A673 (cell line): ENCODE measurements around the gene AGPAT2. TPM values are rescaled to one million over a fixed set of nuclear protein-coding genes. Genes with fewer than 3 reads are reported as not detected.

ENCODE experiments used
- BruUV-seq: library from RNA; stranded (reverse); fragments of 400-500 nt; replicated peaks from 2 replicates; lab custom pipeline; 2021; lab: Mats Ljungman, UMichigan
- CTCF ChIA-PET: fragments of 300-600 bp; sonication (Branson Sonifier 250); formaldehyde crosslinking; loops from one replicate; lab custom pipeline; 2022; ENCODE audit warnings: antibody characterized with exemption; lab: Charles Lee
- POLR2A ChIA-PET: fragments of 300-600 bp; sonication (Branson Sonifier 250); formaldehyde crosslinking; loops from one replicate; lab custom pipeline; 2022; ENCODE audit warnings: antibody characterized with exemption; ENCODE audit not compliant: low non-redundant PET; lab: Charles Lee
- DNase-seq: peaks from one replicate; pipeline ENCODE4 v3.0.0-alpha.2; 2015; ENCODE audit warnings: low spot score
- H3K27ac ChIP-seq: fragments of 200-600 bp; sonication (generic); 2 replicates; pipeline ENCODE4 v1.5.1; 2016; ENCODE audit warnings: mixed run types, low read depth, mild to moderate bottlenecking, mixed read lengths, antibody characterized with exemption, low read length; ENCODE audit not compliant: poor library complexity, severe bottlenecking
- H3K27me3 ChIP-seq: fragments of 200-600 bp; sonication (generic); replicated peaks from 2 replicates; pipeline ENCODE4 v1.6.1; 2017; ENCODE audit warnings: mixed run types, low read depth, mild to moderate bottlenecking, mixed read lengths, antibody characterized with exemption, low read length; ENCODE audit not compliant: insufficient read depth, poor library complexity
- H3K36me3 ChIP-seq: fragments of 200-600 bp; sonication (generic); 2 replicates; pipeline ENCODE4 v1.6.1; 2016; ENCODE audit warnings: mixed run types, mild to moderate bottlenecking, mixed read lengths, antibody characterized with exemption, low read length; ENCODE audit not compliant: insufficient read depth, poor library complexity, severe bottlenecking
- H3K4me1 ChIP-seq: fragments of 200-600 bp; sonication (generic); 2 replicates; pipeline ENCODE4 v1.6.1; 2017; ENCODE audit warnings: mixed run types, mild to moderate bottlenecking, mixed read lengths, antibody characterized with exemption, low read length; ENCODE audit not compliant: insufficient read depth, poor library complexity, severe bottlenecking
- H3K4me3 ChIP-seq: fragments of 200-600 bp; sonication (generic); 2 replicates; pipeline ENCODE4 v1.5.1; 2016; ENCODE audit warnings: low read depth, mixed run types, mild to moderate bottlenecking, mixed read lengths, low read length; ENCODE audit not compliant: poor library complexity, severe bottlenecking
- H3K9me3 ChIP-seq: fragments of 200-600 bp; sonication (generic); 2 replicates; pipeline ENCODE4 v1.6.1; 2016; ENCODE audit warnings: mixed run types, low read depth, mild to moderate bottlenecking, mixed read lengths, antibody characterized with exemption, low read length; ENCODE audit not compliant: poor library complexity, severe bottlenecking
- EZH2 ChIP-seq: fragments of 200-600 bp; sonication (generic); IDR thresholded peaks from 2 replicates; pipeline ENCODE4 v1.6.1; 2017; ENCODE audit warnings: borderline replicate concordance, low read depth, mild to moderate bottlenecking, mixed read lengths, antibody characterized with exemption, low read length; ENCODE audit not compliant: poor library complexity, severe bottlenecking
- intact Hi-C: fragments of 100-400 bp; cut with micrococcal nuclease; formaldehyde crosslinking; loops from one replicate; pipeline ENCODE4 v1.10.0; 2022; ENCODE audit not compliant: unreplicated experiment
- total RNA-seq: library from RNA; stranded (reverse); gene quantifications from 2 replicates; pipeline ENCODE4 v1.2.3, GENCODE V29; 2021
- TF ChIP-seq, protein P1 (sequence below): fragments of 300-800, 200-600 bp; sonication (generic); conservative IDR thresholded peaks from 2 replicates; pipeline ENCODE4 v1.5.1; 2017; ENCODE audit warnings: low read depth, mild to moderate bottlenecking, antibody characterized with exemption, low read length, moderate library complexity, mixed read lengths

AGPAT2 gene
- total RNA-seq, 1 experiment from 2014 or later = 57.7 TPM

DNA sequence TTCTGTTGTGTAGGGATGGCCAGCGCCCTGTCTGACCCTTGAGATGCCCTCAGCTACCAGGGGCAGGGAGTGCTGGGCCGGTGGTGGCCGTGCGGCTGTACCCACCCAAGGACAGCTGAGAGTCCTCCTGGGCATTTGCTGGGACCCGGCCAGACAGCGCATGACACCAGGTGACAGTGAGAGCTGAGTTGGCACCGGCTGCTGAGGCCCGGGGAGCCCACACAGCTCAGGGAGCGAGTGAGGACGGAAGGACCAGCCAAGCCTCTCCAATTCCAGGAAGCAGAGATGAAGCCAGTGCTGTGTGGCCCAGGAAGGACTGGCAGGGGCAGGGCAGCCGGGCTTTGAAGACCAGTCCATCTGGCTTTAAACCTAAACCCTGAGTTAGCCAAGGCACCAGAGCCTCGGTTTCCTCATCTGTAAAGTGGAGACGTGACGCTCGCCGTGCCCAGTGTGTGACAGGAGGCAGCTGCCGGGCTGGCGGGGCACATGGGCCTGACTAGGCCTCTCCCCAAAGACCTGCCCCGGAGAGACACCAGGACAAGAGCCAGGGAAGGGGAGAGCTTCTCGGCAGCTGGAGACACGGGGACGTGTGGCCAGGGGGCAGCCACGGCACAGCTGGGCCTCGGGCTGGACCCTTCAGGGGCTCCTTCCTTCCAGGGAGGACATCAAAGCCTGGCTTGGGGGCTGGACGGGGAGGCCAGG lies 3.0 kb upstream of the AGPAT2 start:
- H3K27me3 ChIP-seq = no peaks in the 10 kb centered on the region
- H3K27ac ChIP-seq = no peak overlapping the region
- no peaks in the 10 kb centered on the region for H3K36me3 ChIP-seq
- H3K4me3 ChIP-seq = no peak overlapping the region
- ChIA-PET POLR2A (no interaction called here), CTCF (no interaction called here)
- H3K4me1 ChIP-seq = peaks cover 6% of the 10 kb centered on the region
- no TSS peak for BruUV-seq
- TF ChIP-seq, protein P1, sequence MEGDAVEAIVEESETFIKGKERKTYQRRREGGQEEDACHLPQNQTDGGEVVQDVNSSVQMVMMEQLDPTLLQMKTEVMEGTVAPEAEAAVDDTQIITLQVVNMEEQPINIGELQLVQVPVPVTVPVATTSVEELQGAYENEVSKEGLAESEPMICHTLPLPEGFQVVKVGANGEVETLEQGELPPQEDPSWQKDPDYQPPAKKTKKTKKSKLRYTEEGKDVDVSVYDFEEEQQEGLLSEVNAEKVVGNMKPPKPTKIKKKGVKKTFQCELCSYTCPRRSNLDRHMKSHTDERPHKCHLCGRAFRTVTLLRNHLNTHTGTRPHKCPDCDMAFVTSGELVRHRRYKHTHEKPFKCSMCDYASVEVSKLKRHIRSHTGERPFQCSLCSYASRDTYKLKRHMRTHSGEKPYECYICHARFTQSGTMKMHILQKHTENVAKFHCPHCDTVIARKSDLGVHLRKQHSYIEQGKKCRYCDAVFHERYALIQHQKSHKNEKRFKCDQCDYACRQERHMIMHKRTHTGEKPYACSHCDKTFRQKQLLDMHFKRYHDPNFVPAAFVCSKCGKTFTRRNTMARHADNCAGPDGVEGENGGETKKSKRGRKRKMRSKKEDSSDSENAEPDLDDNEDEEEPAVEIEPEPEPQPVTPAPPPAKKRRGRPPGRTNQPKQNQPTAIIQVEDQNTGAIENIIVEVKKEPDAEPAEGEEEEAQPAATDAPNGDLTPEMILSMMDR = no peak
- TF ChIP-seq EZH2 = no peak
- H3K9me3 ChIP-seq = no peaks in the 10 kb centered on the region
- intact Hi-C loops = no loop called here
- DNase-seq = no peak

DNA sequence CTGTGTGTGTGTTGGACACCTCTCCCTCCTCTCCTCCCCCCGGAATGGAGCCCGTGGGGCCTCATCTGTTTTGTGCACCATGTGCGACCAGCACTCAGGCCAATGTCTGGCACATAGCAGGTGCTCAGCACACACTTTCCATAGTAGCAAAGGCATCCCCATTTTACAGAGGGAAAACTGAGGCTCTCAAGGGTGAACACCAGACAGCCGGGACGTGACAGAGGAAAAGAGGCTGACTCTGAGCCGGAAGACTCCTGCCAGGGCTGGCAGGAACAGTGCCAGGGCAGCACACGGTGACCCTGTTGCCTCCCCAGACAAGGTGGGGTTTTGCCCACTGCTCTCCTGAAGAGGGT lies 1.8 kb upstream of the AGPAT2 start:
- ChIA-PET POLR2A (no interaction called here), CTCF (no interaction called here)
- H3K27ac ChIP-seq = no peak overlapping the region
- no peak for DNase-seq
- no peak overlapping the region for H3K4me3 ChIP-seq
- no peak for TF ChIP-seq EZH2
- TF ChIP-seq, protein P1 = no peak
- peaks cover 6% of the 10 kb centered on the region for H3K4me1 ChIP-seq
- no peaks in the 10 kb centered on the region for H3K36me3 ChIP-seq
- intact Hi-C loops = no loop called here
- no peaks in the 10 kb centered on the region for H3K9me3 ChIP-seq
- H3K27me3 ChIP-seq = no peaks in the 10 kb centered on the region
- no TSS peak for BruUV-seq

DNA sequence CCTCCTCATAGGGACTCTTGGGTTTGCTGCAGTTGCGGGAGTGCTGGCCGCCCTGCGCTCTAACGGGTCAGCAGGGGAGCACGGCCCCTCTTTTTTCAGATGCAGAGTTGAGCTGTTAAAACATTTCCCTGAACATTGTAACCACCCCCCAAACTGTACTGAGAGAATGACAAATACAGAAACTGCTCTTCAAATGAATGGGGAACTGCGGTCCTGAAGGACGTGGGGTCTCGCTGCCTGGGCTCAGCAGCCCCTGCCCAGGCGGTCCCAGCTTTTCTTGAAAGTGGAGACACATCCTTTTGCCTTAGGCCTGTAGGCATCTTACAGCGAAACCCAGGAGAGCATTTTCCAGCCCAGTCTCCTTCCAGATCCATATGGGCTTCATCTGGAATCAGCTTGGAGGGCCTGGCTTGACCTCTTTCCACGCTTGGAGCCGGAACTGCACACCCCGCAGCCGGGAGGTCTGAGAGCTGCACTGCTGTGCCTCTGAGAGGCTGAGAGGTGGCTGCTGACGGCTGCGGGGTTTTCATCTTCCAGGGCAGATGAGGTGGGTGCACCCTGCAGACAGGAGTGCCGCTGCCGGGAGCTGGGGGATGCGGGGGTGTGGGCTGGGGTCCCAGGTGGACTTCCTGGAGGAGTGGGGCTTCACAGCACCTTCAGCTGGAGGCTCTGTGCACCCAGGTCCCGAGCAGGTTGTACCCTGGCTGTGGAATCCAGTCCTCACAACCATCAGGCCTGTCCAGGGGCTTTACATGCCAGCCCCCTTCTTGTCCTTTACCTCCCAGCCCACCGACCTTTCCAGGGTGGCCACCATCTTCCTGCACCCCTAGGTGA lies 1.2 kb upstream of the AGPAT2 start:
- Histone ChIP-seq H3K27me3 (no peaks in the 10 kb centered on the region), H3K4me1 (peaks cover 6% of the 10 kb centered on the region), H3K36me3 (no peaks in the 10 kb centered on the region), H3K27ac (no peak overlapping the region), H3K4me3 (no peak overlapping the region), H3K9me3 (no peaks in the 10 kb centered on the region)
- no peak for DNase-seq
- intact Hi-C loops = no loop called here
- TF ChIP-seq, protein P1 = no peak
- TF ChIP-seq EZH2 = no peak
- ChIA-PET CTCF (no interaction called here), POLR2A (no interaction called here)
- BruUV-seq = no TSS peak
